GM12891 (cell line): ENCODE data around the gene HNRNPU.

Experiments
- PAX5 ChIP-seq: IDR thresholded peaks from 2 replicates; pipeline ENCODE4 v1.6.1; 2011; ENCODE audit warnings: low read length, moderate library complexity, mild to moderate bottlenecking; ENCODE audit not compliant: insufficient read depth, severe bottlenecking
- POLR2A ChIP-seq: IDR thresholded peaks from 2 replicates; pipeline ENCODE4 v1.6.1; 2011; ENCODE audit warnings: low read depth, low read length, control low read depth
- POLR2AphosphoS5 ChIP-seq: IDR thresholded peaks from 2 replicates; pipeline ENCODE4 v1.6.1; 2011; ENCODE audit warnings: low read depth, low read length, control low read depth
- TAF1 ChIP-seq: IDR thresholded peaks from 2 replicates; pipeline ENCODE4 v1.6.1; 2011; ENCODE audit warnings: low read depth, low read length, control low read depth

DNA sequence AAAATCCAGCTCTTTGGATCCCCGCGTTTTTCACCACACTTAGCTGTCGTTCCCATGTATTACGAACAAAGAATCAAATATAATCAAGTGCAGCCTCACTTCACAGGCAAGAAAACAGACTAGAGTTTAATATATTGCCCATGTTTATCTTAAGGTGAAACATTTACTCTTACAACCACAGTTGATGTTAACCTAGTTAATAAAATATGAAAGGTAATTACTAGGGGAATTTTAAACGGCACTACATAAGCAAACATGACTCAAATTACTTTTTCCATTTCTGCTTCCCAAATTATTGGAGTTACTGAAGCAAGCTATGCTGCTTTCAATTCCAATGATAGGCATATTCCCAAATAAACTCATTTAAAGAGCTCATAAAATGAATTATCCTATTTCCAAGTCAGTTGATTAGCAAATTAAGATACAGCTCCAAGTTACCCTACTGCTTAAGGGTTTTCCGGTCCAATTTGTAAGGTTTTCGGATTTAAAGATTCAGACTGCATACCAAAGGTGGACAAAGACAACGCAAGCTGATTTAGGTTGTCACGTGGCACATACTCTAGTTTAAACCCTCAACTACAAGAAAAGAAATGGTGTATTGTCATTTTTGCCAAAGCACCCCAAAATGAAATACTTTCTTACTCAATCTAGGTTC, 22.9 kb downstream of the HNRNPU start:
- TF ChIP-seq POLR2AphosphoS5 (no peak), TAF1 (no peak), POLR2A (no peak), PAX5 (no peak)
